ENCODE data around the gene PAIP2.
"Not testable (repeated sequence)": the region's sequence is repeated elsewhere in the genome, so short reads cannot be mapped to it uniquely, and the experiment has no call there.

The PAIP2 gene

GRCh38 chr5:139315056-139315615 lies 26.5 kb upstream of the PAIP2 start:
- DNase-seq (ENCODE audit: low read depth in 2 of 2) = no peak

DNA sequence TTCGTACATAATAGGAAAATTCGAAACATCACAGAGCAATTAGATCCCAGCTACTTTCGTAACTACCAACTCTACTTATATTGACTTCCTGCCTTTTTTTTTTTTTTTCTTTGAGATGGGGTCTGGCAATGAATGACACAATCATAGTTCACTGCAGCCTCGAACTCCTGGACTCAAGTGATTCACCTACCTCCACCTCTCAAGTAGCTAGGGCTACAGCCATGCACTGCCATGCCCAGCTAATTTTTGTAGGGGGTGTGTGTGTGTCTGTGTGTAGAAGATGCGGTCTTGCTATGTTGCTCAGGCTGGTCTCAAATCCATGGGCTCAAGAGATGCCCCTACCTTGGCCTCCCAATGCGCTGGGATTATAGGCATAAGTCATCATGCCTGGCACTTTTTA lies 5.8 kb upstream of the PAIP2 start:
- DNase-seq (ENCODE audit: low read depth in 2 of 2) = no peak

GRCh38 chr5:139340051-139340450 lies 1.6 kb upstream of the PAIP2 start:
- DNase-seq (ENCODE audit: low read depth in 2 of 2) = no peak

DNA sequence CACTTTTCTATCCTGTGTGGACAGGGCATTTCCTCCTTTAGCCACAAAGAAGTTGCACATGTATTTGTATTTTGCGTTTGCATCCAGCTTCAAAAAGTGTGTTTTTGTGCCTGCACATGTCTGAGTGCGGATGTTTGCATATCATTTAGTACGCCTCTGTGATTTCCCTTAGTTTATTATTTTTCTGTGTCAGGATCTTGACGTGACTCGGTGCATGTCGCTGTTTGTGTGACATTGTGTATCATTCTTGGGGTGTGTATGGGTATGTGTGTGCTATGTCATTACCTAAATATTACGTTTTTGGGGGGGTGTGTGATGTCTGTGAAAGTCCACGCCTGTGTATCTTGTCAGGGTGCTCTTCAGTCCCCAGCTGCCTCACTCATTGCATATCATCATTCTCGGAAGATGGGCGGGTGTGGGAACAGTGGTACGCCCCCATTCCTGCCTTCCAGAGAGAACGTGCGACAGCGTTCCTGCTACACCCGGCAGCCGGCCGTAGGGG lies 416 bp upstream of the PAIP2 start:
- DNase-seq (ENCODE audit: low read depth in 2 of 2) = no peak

DNA sequence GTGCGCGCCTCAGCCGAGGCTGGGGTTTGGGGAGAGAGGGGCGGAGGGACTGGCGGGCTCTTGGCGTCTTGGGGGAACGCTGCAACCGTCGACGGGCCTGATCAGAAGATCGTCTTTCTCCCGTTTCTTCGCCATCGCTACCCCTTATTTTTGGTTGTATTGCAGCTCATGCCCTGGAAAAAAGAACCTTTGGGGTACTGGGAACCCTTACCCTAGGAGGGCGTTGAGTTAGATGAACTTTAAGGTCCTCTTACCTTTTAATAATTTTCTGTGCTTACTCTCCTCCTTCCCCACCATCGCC lies 719 bp downstream of the PAIP2 start:
- peak in 1 of 2 donors; percentile 76 for DNase-seq (ENCODE audit: low read depth in 2 of 2)

- DNase-seq (ENCODE audit: low read depth in 2 of 2) = no peak
Observed at GRCh38 chr5:139343476-139343875, 1.8 kb downstream of the PAIP2 start.

DNA sequence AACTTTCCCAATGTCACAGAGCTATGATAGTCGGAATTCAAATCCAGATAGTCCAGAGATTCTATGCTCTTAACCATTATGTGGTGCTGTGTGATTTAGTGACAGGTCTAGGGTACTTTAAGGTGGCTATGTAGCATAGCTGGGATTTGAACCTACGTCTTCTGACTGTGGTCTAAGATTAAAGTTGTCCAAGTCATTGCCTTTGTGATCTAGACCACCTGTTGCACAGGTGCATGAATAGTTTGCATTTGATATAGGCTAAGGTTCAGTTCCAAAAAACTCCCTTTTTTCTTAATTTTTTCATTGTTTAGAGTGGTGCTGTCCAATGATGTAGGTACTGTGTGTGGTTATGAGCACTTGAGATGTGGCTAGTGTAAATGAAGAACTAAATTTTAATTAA lies 2.5 kb downstream of the PAIP2 start:
- DNase-seq (ENCODE audit: low read depth in 2 of 2) = no peak

- DNase-seq (ENCODE audit: low read depth in 2 of 2) = not testable (repeated sequence)
Observed at GRCh38 chr5:139345442-139345841, 3.8 kb downstream of the PAIP2 start.

DNA sequence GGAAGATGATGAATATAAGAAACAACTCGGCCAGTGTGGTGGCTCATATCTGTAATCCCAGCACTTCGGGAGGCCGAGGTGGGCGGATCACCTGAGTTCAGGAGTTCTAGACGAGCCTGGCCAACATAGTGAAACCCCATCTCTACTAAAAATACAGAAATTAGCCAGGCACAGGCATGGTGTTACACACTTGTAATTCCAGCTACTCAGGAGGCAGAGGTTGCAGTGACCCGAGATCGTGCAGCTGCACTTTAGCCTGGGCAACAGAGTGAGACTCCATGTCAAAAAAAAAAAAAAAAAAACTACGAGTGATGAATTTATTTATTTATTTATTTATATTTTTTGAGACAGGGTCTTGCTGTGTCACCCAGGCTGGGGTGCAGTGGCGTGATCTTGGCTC lies 6.2 kb downstream of the PAIP2 start:
- DNase-seq (ENCODE audit: low read depth in 2 of 2) = not testable (repeated sequence)

- no peak for DNase-seq (ENCODE audit: low read depth in 2 of 2)
Observed at GRCh38 chr5:139354186-139354585, 12.5 kb downstream of the PAIP2 start.

DNA sequence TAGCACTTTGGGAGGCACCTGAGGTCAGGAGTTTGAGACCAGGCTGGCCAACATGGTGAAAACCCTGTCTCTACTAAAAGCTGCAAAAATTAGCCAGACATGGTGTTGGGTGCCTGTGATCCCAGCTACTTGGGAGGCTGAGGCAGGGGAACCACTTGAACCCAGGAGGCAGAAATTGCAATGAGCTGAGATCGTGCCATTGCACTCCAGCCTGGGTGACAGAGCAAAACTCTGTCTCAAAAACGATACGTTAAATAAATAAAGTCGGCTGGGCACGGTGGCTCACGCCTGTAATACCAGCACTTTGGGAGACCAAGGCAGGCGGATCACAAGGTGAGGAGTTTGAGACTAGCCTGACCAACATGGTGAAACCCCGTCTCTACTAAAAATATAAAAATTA lies 14.2 kb downstream of the PAIP2 start:
- DNase-seq (ENCODE audit: low read depth in 2 of 2) = not testable (repeated sequence)

DNA sequence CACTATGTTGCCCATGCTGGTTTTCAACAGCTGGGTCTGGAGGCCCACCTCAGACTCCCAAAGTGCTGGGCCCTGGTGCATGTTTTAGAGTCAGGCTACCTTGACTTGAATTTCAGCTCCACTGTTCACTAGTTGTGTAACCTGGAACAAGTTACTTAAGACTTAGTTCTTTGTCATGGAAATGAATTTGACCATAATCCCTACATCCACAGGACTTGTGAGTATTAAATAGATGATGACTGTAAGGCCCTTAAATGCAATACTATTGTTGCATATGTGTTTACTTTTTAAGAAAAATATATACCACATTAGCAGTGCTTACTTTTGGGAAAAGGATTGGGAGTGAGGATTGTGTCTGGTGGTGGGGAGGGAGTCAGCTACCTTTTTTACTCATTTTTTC lies 16.4 kb downstream of the PAIP2 start:
- DNase-seq (ENCODE audit: low read depth in 2 of 2) = no peak

- DNase-seq (ENCODE audit: low read depth in 2 of 2) = no peak
Observed at GRCh38 chr5:139360384-139360783, 18.7 kb downstream of the PAIP2 start.

GRCh38 chr5:139361835-139362429 lies 20.3 kb downstream of the PAIP2 start:
- no peak for DNase-seq (ENCODE audit: low read depth in 2 of 2)

GRCh38 chr5:139363937-139364336 lies 22.3 kb downstream of the PAIP2 start:
- no peak for DNase-seq (ENCODE audit: low read depth in 2 of 2)

DNA sequence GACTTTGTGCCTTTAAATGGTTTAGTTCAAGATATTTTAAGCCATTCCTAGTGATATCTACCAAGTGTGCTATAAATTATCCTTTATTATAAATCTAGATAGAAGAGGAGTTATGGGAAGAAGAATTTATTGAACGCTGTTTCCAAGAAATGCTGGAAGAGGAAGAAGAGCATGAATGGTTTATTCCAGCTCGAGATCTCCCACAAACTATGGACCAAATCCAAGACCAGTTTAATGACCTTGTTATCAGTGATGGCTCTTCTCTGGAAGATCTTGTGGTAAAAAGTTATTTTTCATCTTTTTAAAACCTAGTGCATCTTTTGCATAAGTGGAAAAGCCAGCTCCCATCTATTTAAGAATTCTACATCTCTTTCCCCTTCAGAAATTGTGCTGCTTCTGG lies 22.8 kb downstream of the PAIP2 start:
- no peak for DNase-seq (ENCODE audit: low read depth in 2 of 2)

- DNase-seq (ENCODE audit: low read depth in 2 of 2) = no peak
Observed at GRCh38 chr5:139368613-139369012, 27.0 kb downstream of the PAIP2 start.

DNA sequence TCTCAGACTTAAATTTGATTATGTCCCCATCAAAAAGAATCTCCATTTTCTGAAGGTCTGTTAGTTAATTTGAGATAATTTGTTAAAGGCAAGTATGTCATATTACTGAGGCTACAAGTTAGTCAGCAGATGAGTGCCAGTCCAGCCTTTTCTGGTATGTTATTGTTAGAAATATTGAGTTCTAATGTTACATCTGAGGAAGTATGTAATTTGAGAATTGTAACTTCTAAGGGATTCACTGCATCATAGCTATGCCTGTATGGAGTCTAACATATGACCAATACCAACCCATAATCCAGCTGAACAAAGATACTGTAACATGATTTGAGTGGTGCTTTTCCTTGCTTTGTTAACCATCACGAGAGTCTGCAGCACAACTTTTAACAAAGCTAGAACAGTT lies 27.5 kb downstream of the PAIP2 start:
- no peak for DNase-seq (ENCODE audit: low read depth in 2 of 2)

GRCh38 chr5:139371482-139372435 lies 30.1 kb downstream of the PAIP2 start:
- no peak for DNase-seq (ENCODE audit: low read depth in 2 of 2)

DNA sequence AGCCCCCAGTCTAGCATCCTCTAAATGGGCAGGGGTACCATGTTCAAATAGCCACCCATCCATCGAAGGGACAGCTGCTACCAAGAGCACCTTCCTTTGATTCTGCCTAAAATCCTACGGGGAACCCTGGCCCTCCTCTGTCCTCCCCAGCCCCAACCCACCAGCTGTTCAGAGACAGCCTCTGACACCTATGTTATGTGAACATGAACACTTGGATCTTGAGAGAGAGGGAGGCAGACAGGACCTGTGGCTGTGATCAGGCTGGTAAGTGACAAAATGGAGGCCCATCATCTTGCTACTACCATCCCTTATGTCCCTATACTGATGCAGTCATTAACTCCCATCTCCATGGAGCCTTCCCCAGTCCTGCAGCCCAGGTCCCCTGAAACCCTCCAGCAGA lies 33.3 kb downstream of the PAIP2 start:
- DNase-seq (ENCODE audit: low read depth in 2 of 2) = no peak

DNA sequence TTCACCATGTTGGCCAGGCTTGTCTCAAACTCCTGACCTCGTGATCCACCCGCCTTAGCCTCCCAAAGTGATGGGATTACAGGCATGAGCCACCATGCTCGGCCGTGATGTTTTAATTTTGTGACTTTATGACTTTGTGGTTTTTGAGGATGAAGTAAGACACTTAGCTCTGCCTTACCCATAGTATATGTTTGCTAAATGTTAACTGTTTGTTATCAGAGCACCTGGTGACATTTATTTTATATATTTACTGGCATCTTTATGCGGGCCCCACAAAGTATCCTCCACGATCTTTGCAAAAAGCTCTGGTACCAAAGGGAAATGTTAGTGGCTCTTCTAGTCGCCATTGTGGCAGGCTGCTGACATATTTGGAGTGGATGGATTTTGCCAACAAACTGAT lies 34.7 kb downstream of the PAIP2 start:
- no peak for DNase-seq (ENCODE audit: low read depth in 2 of 2)

- DNase-seq (ENCODE audit: low read depth in 2 of 2) = no peak
Observed at GRCh38 chr5:139377226-139377625, 35.6 kb downstream of the PAIP2 start.
